Cardiac septum (tissue), 1 donor: ENCODE measurements around the gene TTBK1. TPM values are rescaled to one million over a fixed set of nuclear protein-coding genes. Genes with fewer than 3 reads are reported as not detected.

Experiments
- DNase-seq: peaks from one replicate; pipeline ENCODE4 v3.0.0-alpha.2; 2020; ENCODE audit warnings: low spot score
- intact Hi-C: fragments of 100-400 bp; cut with DNase I; formaldehyde crosslinking; loops from one replicate; pipeline ENCODE4 v1.14.0; 2022
- long read RNA-seq: library from polyadenylated mRNA; unstranded; transcript quantifications from one replicate; pipeline ENCODE4 v2.0.0, GENCODE V29; 2021
- total RNA-seq: library from RNA; stranded (reverse); fragmentation: NEBNext Ultra II Directional; extraction: Animal tissue kit (Norgen Biotek cat#: 25700); gene quantifications from one replicate; pipeline ENCODE4 v1.2.1, GENCODE V29; 2021
- donor health status: DM: no; HTN: no; CAD: no.

Gene TTBK1
- total RNA-seq, result 0.35 TPM
- long read RNA-seq, result 0 reads

GRCh38 chr6:43242908-43243663 is at the start of gene TTBK1:
TSS of gene TTBK1 (plus strand) at chr6:43243481. CDS start at chr6:43246661, 3,180 bp downstream.
- intact Hi-C loops, result no loop called here
- no peak for DNase-seq

GRCh38 chr6:43193929-43194328 is 49.4 kb upstream of the TTBK1 start:
- intact Hi-C loops, result no loop called here
- DNase-seq, result no peak

GRCh38 chr6:43196337-43196736 is 46.9 kb upstream of the TTBK1 start:
- intact Hi-C loops, result no loop called here
- no peak for DNase-seq

- intact Hi-C loops, result no loop called here
- DNase-seq, result no peak
Measured at GRCh38 chr6:43199912-43200311, 43.4 kb upstream of the TTBK1 start.

- intact Hi-C loops, result no loop called here
- DNase-seq, result no peak
Measured at GRCh38 chr6:43200541-43200940, 42.7 kb upstream of the TTBK1 start.

GRCh38 chr6:43202451-43202850 is 40.8 kb upstream of the TTBK1 start:
- intact Hi-C loops, result no loop called here

GRCh38 chr6:43203029-43203717 is 40.1 kb upstream of the TTBK1 start:
- no peak for DNase-seq
- intact Hi-C loops, result no loop called here

More at GRCh38 chr6:43202451-43202850, 40.8 kb upstream of the TTBK1 start:
- DNase-seq, result no peak

- no peak for DNase-seq
- intact Hi-C loops, result no loop called here
Measured at GRCh38 chr6:43203718-43204095, 39.6 kb upstream of the TTBK1 start.

GRCh38 chr6:43204271-43205105 is 38.8 kb upstream of the TTBK1 start:
- DNase-seq, result no peak
- intact Hi-C loops, result no loop called here

GRCh38 chr6:43205849-43206248 is 37.4 kb upstream of the TTBK1 start:
- intact Hi-C loops, result no loop called here
- no peak for DNase-seq

GRCh38 chr6:43207286-43207685 is 36.0 kb upstream of the TTBK1 start:
- no peak for DNase-seq
- intact Hi-C loops, result no loop called here

GRCh38 chr6:43211955-43212354 is 31.3 kb upstream of the TTBK1 start:
- no peak for DNase-seq
- intact Hi-C loops, result no loop called here

GRCh38 chr6:43213431-43213830 is 29.9 kb upstream of the TTBK1 start:
- no peak for DNase-seq
- intact Hi-C loops, result no loop called here

GRCh38 chr6:43215066-43215465 is 28.2 kb upstream of the TTBK1 start:
- intact Hi-C loops, result no loop called here
- no peak for DNase-seq

GRCh38 chr6:43216200-43216599 is 27.1 kb upstream of the TTBK1 start:
- DNase-seq, result no peak

GRCh38 chr6:43217351-43217750 is 25.9 kb upstream of the TTBK1 start:
- DNase-seq, result no peak
- intact Hi-C loops, result no loop called here

More at GRCh38 chr6:43216200-43216599, 27.1 kb upstream of the TTBK1 start:
- intact Hi-C loops, result no loop called here

GRCh38 chr6:43219119-43219518 is 24.2 kb upstream of the TTBK1 start:
- DNase-seq, result no peak
- intact Hi-C loops, result no loop called here

GRCh38 chr6:43219814-43220213 is 23.5 kb upstream of the TTBK1 start:
- intact Hi-C loops, result no loop called here
- DNase-seq, result no peak

- intact Hi-C loops, result no loop called here
- DNase-seq, result no peak
Measured at GRCh38 chr6:43220439-43220951, 22.8 kb upstream of the TTBK1 start.
